Kidney tubule cell (primary cell): ENCODE data around the gene VIPR1.

Experiments used
- DNase-seq: peaks from one replicate; pipeline ENCODE4 v3.0.0-alpha.2; 2018; ENCODE audit warnings: low spot score

Gene VIPR1

GRCh38 chr3:42502429-42503250 lies at the start of gene VIPR1:
Gene VIPR1 (plus strand): TSS chr3:42502643. CDS start chr3:42502736, 93 bp downstream.
- DNase-seq: peak; percentile 80

GRCh38 chr3:42456211-42456610 lies 46.2 kb upstream of the VIPR1 start:
- DNase-seq: no peak

- no peak for DNase-seq
Measured at GRCh38 chr3:42459151-42459550, 43.3 kb upstream of the VIPR1 start.

- no peak for DNase-seq
Measured at GRCh38 chr3:42461762-42462161, 40.7 kb upstream of the VIPR1 start.

GRCh38 chr3:42463093-42463492 lies 39.4 kb upstream of the VIPR1 start:
- DNase-seq: no peak

- no peak for DNase-seq
Measured at GRCh38 chr3:42468111-42468510, 34.3 kb upstream of the VIPR1 start.

- no peak for DNase-seq
Measured at GRCh38 chr3:42472555-42472954, 29.9 kb upstream of the VIPR1 start.

- DNase-seq: peak; percentile 21
Measured at GRCh38 chr3:42473083-42473932, 29.1 kb upstream of the VIPR1 start.

GRCh38 chr3:42476225-42477125 lies 26.0 kb upstream of the VIPR1 start:
- peak; percentile 38 for DNase-seq

GRCh38 chr3:42477696-42478095 lies 24.7 kb upstream of the VIPR1 start:
- no peak for DNase-seq

- DNase-seq: no peak
Measured at GRCh38 chr3:42478830-42479229, 23.6 kb upstream of the VIPR1 start.

GRCh38 chr3:42486814-42487565 lies 15.5 kb upstream of the VIPR1 start:
- DNase-seq: no peak

- DNase-seq: no peak
Measured at GRCh38 chr3:42488687-42489086, 13.8 kb upstream of the VIPR1 start.

- DNase-seq: no peak
Measured at GRCh38 chr3:42489116-42489936, 13.1 kb upstream of the VIPR1 start.

GRCh38 chr3:42489937-42490227 lies 12.6 kb upstream of the VIPR1 start:
- no peak for DNase-seq

- peak; percentile 82 for DNase-seq
Measured at GRCh38 chr3:42490243-42490642, 12.2 kb upstream of the VIPR1 start.

- no peak for DNase-seq
Measured at GRCh38 chr3:42491881-42492507, 10.4 kb upstream of the VIPR1 start.

- DNase-seq: no peak
Measured at GRCh38 chr3:42492508-42493080, 9.8 kb upstream of the VIPR1 start.

- no peak for DNase-seq
Measured at GRCh38 chr3:42493126-42493797, 9.2 kb upstream of the VIPR1 start.
